Gastrocnemius medialis (tissue), 4 donors: Measurements from ENCODE around the gene VOPP1. TPM values are rescaled to one million over a fixed set of nuclear protein-coding genes. Genes with fewer than 3 reads are reported as not detected.

Source experiments
- ATAC-seq, 2 donors: fragments of 150-250 bp; one replicate each; pipeline ENCODE4 v1.9.1; 2016
- DNase-seq, 2 donors: peaks; one replicate each; pipeline ENCODE4 v3.0.0-alpha.2; 2019
- H3K27ac ChIP-seq, 4 donors: fragments of 200-600 bp; sonication (generic); 1 replicate in 1 of 4; 2 replicates in 3 of 4; pipeline ENCODE4 v1.5.1; 2016 to 2018; ENCODE audit warnings: mild to moderate bottlenecking in 2 of 4, moderate library complexity in 1 of 4
- H3K27me3 ChIP-seq, 3 donors: fragments of 200-600 bp; sonication (generic) in 2 of 3; 1 replicate in 1 of 3; 2 replicates in 2 of 3; pipeline versions ENCODE4 v1.5.1 to v1.6.0; 2016 to 2019; ENCODE audit warnings: mild to moderate bottlenecking in 1 of 3, moderate library complexity in 1 of 3
- H3K36me3 ChIP-seq, 2 donors: fragments of 200-600 bp; sonication (generic) in 1 of 2; one replicate each; pipeline ENCODE4 v1.5.1; 2017 to 2018
- H3K4me1 ChIP-seq, 2 donors: fragments of 200-600 bp; sonication (generic) in 1 of 2; one replicate each; pipeline ENCODE4 v1.5.1; 2016 to 2017; ENCODE audit warnings: mild to moderate bottlenecking in 2 of 2
- H3K4me3 ChIP-seq, 4 donors: fragments of 200-600 bp; sonication (generic) in 3 of 4; 1 replicate in 1 of 4; 2 replicates in 3 of 4; pipeline ENCODE4 v1.5.1; 2016 to 2019; ENCODE audit warnings: mild to moderate bottlenecking in 2 of 4
- H3K9me3 ChIP-seq, 3 donors: fragments of 200-600 bp; sonication (generic) in 2 of 3; 1 replicate in 1 of 3; 2 replicates in 2 of 3; pipeline ENCODE4 v1.5.1; 2016 to 2019
- CTCF ChIP-seq, 5 experiments: fragments of 450-650 bp in 3 of 5; fragments of 200-600 bp in 2 of 5; sonication (generic) in 2 of 5; IDR thresholded peaks in 4 of 5; conservative IDR thresholded peaks in 1 of 5; 1 replicate in 4 of 5; 2 replicates in 1 of 5; pipeline ENCODE4 v1.5.1; 2016 to 2019; ENCODE audit warnings: antibody characterized with exemption in 5 of 5, mild to moderate bottlenecking in 3 of 5, moderate library complexity in 3 of 5
- POLR2A ChIP-seq, 2 donors: fragments of 450-650 bp; IDR thresholded peaks; one replicate each; pipeline ENCODE4 v1.6.1; 2017; ENCODE audit warnings: antibody characterized with exemption in 2 of 2, mild to moderate bottlenecking in 2 of 2, moderate library complexity in 2 of 2
- in situ Hi-C, 4 donors: fragments of 200-750 bp; cut with MboI; loops; one replicate each; pipeline versions ENCODE4 v1.15.0 to v1.8.0; 2017; ENCODE audit warnings: low sequenced_read_pairs in 4 of 4
- intact Hi-C: fragments of 100-400 bp; cut with DNase I; formaldehyde crosslinking; loops from one replicate; pipeline ENCODE4 v1.15.1; 2023; ENCODE audit warnings: low total_unique reads
- total RNA-seq, 4 donors: library from RNA; depleted of rRNA; stranded (reverse); fragments of >200 nt; gene quantifications; one replicate each; pipeline versions ENCODE4 v1.1.0 to v1.2.3, GENCODE V29; 2016

Gene VOPP1
- total RNA-seq, 4 donors from 2014 or later: 17.3 to 27.9 (median 26.5) TPM

GRCh38 chr7:55502124-55502857, 70.0 kb downstream of the VOPP1 start:
- ATAC-seq (no peak), DNase-seq (no peak)
- Histone ChIP-seq H3K4me3 (no peak overlapping the region), H3K27me3 (no peaks in the 10 kb centered on the region), H3K36me3 (no peaks in the 10 kb centered on the region), H3K27ac (peak overlapping the region in 1 of 4 donors; percentile 42), H3K4me1 (peaks cover 65 to 72% of the 10 kb centered on the region in 2 donors), H3K9me3 (no peaks in the 10 kb centered on the region)
- in situ Hi-C loops: loop anchor here in 1 of 4 donors (10.0 kb wide), 1 partner anchor 93 kb away; no protein-coding TSS in a partner anchor
- intact Hi-C loops: no loop called here
- TF ChIP-seq POLR2A (IDR thresholded peaks at IDR 0.05) (no peak), CTCF (IDR thresholded peaks at IDR 0.05 in 4 of 5, conservative IDR thresholded peaks at IDR 0.05 in 1 of 5) (no peak)

GRCh38 chr7:55501611-55502010, 70.7 kb downstream of the VOPP1 start:
- Histone ChIP-seq H3K36me3 (no peaks in the 10 kb centered on the region), H3K27ac (no peak overlapping the region), H3K4me1 (peaks cover 65 to 72% of the 10 kb centered on the region in 2 donors), H3K9me3 (no peaks in the 10 kb centered on the region), H3K4me3 (no peak overlapping the region), H3K27me3 (no peaks in the 10 kb centered on the region)
- no peak for TF ChIP-seq POLR2A (IDR thresholded peaks at IDR 0.05)
- no peak for TF ChIP-seq CTCF (IDR thresholded peaks at IDR 0.05 in 4 of 5, conservative IDR thresholded peaks at IDR 0.05 in 1 of 5)
- no peak for DNase-seq
- in situ Hi-C loops: loop anchor here in 1 of 4 donors (10.0 kb wide), 1 partner anchor 93 kb away; no protein-coding TSS in a partner anchor
- intact Hi-C loops: no loop called here
- no peak for ATAC-seq

- H3K36me3 ChIP-seq: no peaks in the 10 kb centered on the region
- ATAC-seq (peak in 1 of 2 donors; percentile 59), DNase-seq (no peak)
- intact Hi-C loops (no loop called here), in situ Hi-C loops (loop anchor here in 1 of 4 donors (10.0 kb wide), 1 partner anchor 95 kb away; no protein-coding TSS in a partner anchor)
- no peak overlapping the region for H3K4me3 ChIP-seq
- H3K27ac ChIP-seq: peak overlapping the region in 3 of 4 donors; percentile 16 to 64 (median 26)
- no peaks in the 10 kb centered on the region for H3K27me3 ChIP-seq
- peaks cover 64 to 74% of the 10 kb centered on the region in 2 donors for H3K4me1 ChIP-seq
- H3K9me3 ChIP-seq: no peaks in the 10 kb centered on the region
- no peak for TF ChIP-seq POLR2A (IDR thresholded peaks at IDR 0.05)
- no peak for TF ChIP-seq CTCF (IDR thresholded peaks at IDR 0.05 in 4 of 5, conservative IDR thresholded peaks at IDR 0.05 in 1 of 5)
These were observed 72.1 kb downstream of the VOPP1 start for GRCh38 chr7:55500117-55500756.

- DNase-seq (no peak), ATAC-seq (no peak)
- H3K27ac ChIP-seq: no peak overlapping the region
- TF ChIP-seq POLR2A (IDR thresholded peaks at IDR 0.05) (no peak), CTCF (IDR thresholded peaks at IDR 0.05 in 4 of 5, conservative IDR thresholded peaks at IDR 0.05 in 1 of 5) (no peak)
- no peak overlapping the region for H3K4me3 ChIP-seq
- H3K9me3 ChIP-seq: no peaks in the 10 kb centered on the region
- no peaks in the 10 kb centered on the region for H3K36me3 ChIP-seq
- in situ Hi-C loops (no loop called here), intact Hi-C loops (no loop called here)
- peaks cover 58 to 67% of the 10 kb centered on the region in 2 donors for H3K4me1 ChIP-seq
- H3K27me3 ChIP-seq: no peaks in the 10 kb centered on the region
These were observed 72.7 kb downstream of the VOPP1 start for GRCh38 chr7:55499591-55499990.
